LoVo (cell line): ENCODE data around the gene ANGPTL4.
"Not testable (repeated sequence)": the region's sequence is repeated elsewhere in the genome, so short reads cannot be mapped to it uniquely, and the experiment has no call there.

Source experiments
- DNase-seq: peaks from one replicate; pipeline ENCODE4 v3.0.0-alpha.2; 2016; ENCODE audit warnings: low spot score

Gene ANGPTL4, protein sequence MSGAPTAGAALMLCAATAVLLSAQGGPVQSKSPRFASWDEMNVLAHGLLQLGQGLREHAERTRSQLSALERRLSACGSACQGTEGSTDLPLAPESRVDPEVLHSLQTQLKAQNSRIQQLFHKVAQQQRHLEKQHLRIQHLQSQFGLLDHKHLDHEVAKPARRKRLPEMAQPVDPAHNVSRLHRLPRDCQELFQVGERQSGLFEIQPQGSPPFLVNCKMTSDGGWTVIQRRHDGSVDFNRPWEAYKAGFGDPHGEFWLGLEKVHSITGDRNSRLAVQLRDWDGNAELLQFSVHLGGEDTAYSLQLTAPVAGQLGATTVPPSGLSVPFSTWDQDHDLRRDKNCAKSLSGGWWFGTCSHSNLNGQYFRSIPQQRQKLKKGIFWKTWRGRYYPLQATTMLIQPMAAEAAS

GRCh38 chr19:8363803-8364771 lies at the start of gene ANGPTL4:
TSS of gene ANGPTL4 (plus strand) at chr19:8364155. CDS start at chr19:8364322, 167 bp downstream.
- DNase-seq = peak; percentile 76

DNA sequence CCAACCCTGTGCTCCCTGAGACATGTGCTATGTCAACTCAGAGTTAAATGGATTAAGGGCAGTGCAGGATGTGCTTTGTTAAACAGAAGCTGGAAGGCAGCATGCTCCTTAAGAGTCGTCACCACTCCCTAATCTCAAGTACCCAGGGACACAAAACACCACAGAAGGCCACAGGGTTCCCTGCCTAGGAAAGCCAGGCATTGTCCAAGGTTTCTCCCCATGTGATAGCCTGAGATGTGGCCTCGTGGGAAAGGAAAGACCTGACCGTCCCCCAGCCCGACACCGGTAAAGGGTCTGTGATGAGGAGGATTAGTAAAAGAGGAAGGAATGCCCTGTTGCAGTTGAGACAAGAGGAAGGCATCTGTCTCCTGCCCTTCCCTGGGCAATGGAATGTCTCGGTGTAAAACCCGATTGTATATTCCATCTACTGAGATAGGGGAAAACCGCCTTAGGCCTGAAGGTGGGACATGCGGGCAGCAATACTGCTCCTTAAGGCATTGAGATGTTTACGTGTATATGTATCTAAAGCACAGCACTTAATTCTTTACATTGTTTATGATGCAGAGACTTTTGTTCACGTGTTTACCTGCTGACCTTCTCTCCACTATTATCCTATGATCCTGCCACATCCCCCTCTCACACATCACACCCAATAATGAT lies 48.8 kb upstream of the ANGPTL4 start:
- DNase-seq = not testable (repeated sequence)

DNA sequence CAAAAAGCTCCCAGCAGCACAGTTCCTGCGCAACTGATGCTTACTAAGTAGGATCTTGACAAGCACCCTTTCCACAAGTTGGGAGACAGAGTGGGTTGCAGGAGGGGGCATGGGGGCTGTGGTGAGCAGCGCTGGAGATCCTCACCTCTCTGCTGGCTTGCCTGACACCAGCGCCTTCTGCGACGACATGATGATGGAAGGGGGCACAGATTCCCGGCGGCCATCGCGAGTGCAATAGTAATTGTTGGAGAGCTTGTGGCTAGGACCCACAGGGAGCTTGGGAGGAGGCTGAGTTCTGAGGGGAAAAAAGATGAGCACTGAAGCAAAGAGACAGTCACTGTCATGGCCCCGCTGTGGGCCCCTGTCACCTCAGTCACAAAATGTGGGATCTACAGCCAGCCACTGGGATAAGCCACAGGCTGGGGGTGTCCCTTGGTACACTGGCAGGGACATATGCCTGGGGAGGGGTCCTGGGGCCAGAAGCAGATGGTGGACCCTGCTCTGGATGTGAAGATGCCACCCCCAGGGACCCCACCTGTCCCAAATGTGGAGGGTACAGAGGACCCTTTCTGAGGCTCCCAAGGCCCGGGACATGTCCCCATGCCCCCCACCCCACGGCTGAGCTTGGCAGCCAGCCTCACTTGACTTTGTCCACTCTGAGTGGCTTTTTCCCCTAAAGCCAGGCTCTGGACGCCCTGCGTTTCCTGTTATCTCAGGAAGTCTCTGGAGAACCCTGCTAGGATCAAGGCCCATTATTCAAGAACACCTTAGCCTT lies 47.4 kb upstream of the ANGPTL4 start:
- DNase-seq = no peak

GRCh38 chr19:8318835-8319234 lies 45.1 kb upstream of the ANGPTL4 start:
- DNase-seq = not testable (repeated sequence)

- DNase-seq = no peak
These were observed 44.0 kb upstream of the ANGPTL4 start for GRCh38 chr19:8319807-8320520.

GRCh38 chr19:8320564-8321066 lies 43.3 kb upstream of the ANGPTL4 start:
- DNase-seq = no peak

- peak; percentile 97 for DNase-seq
These were observed 42.6 kb upstream of the ANGPTL4 start, which contains the start of the genes NDUFA7 and RPS28 for GRCh38 chr19:8321067-8321985. TSS of gene NDUFA7 (minus strand) at chr19:8321375. CDS start at chr19:8321358, 17 bp downstream. TSS of gene RPS28 (plus strand) at chr19:8321496. CDS start at chr19:8321531, 35 bp downstream.

DNA sequence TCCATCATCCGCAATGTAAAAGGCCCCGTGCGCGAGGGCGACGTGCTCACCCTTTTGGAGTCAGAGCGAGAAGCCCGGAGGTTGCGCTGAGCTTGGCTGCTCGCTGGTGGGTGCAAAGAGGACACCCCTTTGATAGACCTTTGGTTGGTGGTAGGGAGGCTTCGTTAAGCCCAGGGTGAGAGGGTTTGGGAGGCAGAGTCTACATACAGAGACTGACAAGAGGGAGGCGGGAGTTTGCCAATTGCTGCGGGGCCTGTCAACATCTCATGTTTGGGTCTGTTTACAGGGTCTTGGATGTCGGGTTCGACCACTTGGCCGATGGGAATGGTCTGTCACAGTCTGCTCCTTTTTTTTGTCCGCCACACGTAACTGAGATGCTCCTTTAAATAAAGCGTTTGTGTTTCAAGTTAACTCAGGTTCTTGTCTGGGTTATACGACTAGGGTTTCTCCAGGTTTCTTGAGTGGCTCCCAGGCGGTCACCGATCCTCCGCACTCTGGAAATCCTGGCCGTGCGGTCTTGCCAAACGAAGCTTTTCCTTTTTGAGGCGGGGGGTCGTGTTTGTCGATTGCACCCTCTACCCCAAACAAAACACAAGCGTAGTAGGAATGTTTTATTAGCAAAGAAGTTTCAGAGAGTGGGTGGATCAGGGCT lies 41.8 kb upstream of the ANGPTL4 start:
- DNase-seq = no peak

DNA sequence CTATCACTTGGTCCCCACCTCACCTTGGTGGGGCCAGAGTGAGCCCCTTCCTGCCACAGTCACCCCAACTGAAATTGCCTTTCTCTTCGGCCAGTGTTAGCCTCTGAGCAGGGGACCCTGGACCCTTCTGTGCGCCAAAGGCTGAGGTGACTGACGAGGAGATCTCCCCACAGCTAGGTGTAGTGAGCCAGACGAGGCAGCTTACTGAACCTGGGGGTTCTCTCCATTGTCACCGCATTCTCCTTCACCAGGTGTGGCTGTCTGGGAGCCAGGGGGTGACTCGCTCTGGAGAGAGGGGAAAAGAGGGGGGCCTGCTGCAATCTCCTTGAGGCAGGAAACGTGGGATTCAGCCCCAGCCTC lies 41.3 kb upstream of the ANGPTL4 start:
- DNase-seq = no peak

GRCh38 chr19:8323781-8324185 lies 40.2 kb upstream of the ANGPTL4 start:
- DNase-seq = no peak

DNA sequence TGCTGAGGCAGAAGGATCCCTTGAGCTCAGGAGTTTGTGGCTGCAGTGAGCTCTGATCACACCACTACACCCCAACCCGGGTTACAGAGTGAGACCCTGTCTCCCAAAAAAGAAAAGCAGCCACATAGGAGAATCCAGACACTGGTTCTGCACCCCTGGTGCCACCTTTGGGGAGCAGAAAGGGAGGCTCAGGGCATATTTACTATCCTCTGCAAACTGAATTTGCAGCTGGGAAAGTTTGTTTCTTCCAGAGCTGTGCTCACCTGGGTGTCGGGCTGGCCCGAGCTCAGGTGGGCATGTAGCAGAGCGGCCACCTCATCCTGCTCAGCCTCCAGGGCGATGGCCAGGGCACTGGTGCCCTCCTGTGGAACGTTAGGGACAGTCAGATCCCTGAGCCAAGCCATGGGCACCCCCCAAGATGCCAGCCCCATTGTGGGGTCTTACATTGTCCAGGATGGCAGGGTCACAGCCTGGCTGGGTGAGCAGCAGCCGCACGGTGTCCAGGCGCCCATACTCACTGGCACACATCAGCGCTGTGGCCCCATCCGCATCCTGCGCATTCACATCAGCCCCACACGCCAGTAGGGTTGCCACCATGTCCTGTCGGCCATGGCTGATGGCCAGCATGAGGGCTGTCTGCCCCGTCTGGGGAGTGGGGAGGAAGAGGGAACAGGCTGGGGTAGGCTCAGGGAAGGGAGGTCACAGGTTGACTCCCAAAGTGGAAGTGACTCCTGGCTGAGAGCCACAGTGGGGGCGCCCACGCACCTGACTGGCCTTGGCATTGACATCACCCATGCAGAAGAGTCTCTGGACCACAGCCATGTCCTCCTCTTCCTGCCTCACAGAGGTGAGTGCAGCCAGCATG lies 39.5 kb upstream of the ANGPTL4 start:
- no peak for DNase-seq

DNA sequence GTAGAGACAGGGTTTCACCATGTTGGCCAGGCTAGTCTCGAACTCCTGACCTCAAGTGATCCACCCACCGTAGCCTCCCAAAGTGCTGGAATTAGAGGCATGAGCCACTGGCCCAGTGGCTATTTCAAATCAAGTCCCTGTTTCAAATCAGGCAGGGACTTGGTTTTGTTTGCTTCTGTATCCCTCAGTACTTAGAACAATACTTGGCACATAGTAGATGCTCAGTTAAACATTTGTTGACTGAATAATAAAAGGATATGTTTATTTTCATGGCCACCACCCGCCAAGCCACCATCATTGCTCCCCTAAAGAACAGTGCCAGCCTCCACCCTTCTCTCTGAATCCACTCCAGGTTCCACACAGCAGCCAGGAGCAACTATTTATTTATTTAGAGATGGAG lies 38.5 kb upstream of the ANGPTL4 start:
- no peak for DNase-seq

GRCh38 chr19:8329996-8330395 lies 34.0 kb upstream of the ANGPTL4 start:
- no peak for DNase-seq

DNA sequence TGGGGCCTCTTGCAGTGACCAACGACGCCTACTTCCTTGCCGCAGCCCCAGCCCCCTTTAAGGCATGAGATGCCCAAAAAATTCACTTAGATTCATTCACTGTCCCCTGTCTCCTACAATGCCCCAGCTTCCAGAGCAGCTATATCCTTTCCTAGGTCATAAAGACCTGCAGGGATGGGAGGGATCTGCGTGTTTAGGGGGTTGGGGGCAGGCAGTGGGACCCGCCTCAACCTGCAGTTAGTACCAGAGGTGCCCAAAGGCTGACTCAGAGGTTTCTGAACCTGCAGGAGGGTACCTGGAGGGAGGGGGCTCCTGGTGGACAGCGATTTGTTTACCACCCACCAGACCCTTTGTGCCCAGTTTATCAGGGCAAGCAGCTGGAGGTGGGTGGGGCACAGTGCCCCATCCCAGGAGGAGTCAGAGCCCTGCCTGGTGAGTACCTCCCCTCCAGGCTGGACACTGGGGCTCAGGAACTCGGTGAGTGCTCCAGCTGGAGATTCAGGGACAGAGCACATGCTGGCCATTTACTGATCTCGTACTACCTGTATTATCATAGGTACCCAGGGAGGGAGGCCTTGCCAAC lies 32.6 kb upstream of the ANGPTL4 start:
- no peak for DNase-seq

- no peak for DNase-seq
These were observed 30.8 kb upstream of the ANGPTL4 start for GRCh38 chr19:8332976-8333766.

DNA sequence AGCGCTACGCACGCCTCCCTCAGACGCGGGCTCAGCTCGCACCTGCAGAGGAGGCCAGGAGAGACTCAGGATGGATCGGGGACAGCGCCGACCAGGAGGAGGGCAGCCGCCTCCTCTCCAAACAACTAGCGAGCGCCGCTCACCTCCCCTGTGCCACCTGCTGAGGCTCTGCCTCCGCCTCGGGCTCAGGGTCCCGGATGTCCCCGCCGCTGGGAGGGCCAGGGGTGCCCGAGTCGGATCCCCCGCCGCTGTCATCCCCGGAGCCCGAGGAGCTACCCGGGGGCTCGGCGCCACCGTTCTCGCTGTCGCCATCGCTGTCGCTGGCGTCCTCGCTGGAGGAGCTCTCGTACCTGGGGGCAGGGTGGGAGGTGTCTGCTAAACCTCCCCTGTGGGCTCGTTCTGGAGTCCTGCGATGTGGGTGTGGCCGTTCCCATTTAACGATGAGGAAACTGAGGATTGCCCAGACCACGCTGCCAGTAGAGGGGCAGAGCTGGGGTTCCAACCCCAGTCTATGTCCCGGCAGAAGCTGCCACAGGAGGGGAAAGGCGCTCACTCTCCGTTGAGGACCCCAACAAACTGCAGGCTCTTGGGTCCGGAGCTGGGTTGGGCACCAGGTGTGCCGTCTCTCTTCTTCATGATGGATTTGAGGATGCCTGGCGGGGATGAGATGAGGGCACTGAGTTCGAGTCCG lies 30.0 kb upstream of the ANGPTL4 start:
- no peak for DNase-seq
